Measurements from ENCODE around the gene MAST4.

The MAST4 gene

GRCh38 chr5:66697796-66698564 lies 101.8 kb downstream of the MAST4 start:
- no peak for DNase-seq (ENCODE audit: low spot score)

- DNase-seq (ENCODE audit: low spot score), result no peak
Measured at GRCh38 chr5:66701244-66701643, 105.1 kb downstream of the MAST4 start.

GRCh38 chr5:66702426-66702825 lies 106.2 kb downstream of the MAST4 start:
- DNase-seq (ENCODE audit: low spot score), result no peak

GRCh38 chr5:66704790-66705425 lies 108.7 kb downstream of the MAST4 start:
- DNase-seq (ENCODE audit: low spot score), result no peak

GRCh38 chr5:66708368-66708767 lies 112.2 kb downstream of the MAST4 start:
- DNase-seq (ENCODE audit: low spot score), result no peak

- DNase-seq (ENCODE audit: low spot score), result no peak
Measured at GRCh38 chr5:66710557-66711088, 114.4 kb downstream of the MAST4 start.

- DNase-seq (ENCODE audit: low spot score), result no peak
Measured at GRCh38 chr5:66713998-66714397, 117.8 kb downstream of the MAST4 start.

- DNase-seq (ENCODE audit: low spot score), result no peak
Measured at GRCh38 chr5:66717455-66718373, 121.5 kb downstream of the MAST4 start.

- DNase-seq (ENCODE audit: low spot score), result no peak
Measured at GRCh38 chr5:66718374-66719002, 122.3 kb downstream of the MAST4 start.

GRCh38 chr5:66720780-66721179 lies 124.6 kb downstream of the MAST4 start:
- no peak for DNase-seq (ENCODE audit: low spot score)

- no peak for DNase-seq (ENCODE audit: low spot score)
Measured at GRCh38 chr5:66722686-66723085, 126.5 kb downstream of the MAST4 start.

GRCh38 chr5:66724349-66725139 lies 128.4 kb downstream of the MAST4 start:
- DNase-seq (ENCODE audit: low spot score), result no peak

- DNase-seq (ENCODE audit: low spot score), result no peak
Measured at GRCh38 chr5:66727630-66728029, 131.4 kb downstream of the MAST4 start.

GRCh38 chr5:66728049-66728448 lies 131.9 kb downstream of the MAST4 start:
- no peak for DNase-seq (ENCODE audit: low spot score)

GRCh38 chr5:66737096-66737495 lies 140.9 kb downstream of the MAST4 start:
- DNase-seq (ENCODE audit: low spot score), result no peak

- DNase-seq (ENCODE audit: low spot score), result no peak
Measured at GRCh38 chr5:66738136-66738535, 141.9 kb downstream of the MAST4 start.

GRCh38 chr5:66739021-66739420 lies 142.8 kb downstream of the MAST4 start:
- no peak for DNase-seq (ENCODE audit: low spot score)

GRCh38 chr5:66739951-66740350 lies 143.8 kb downstream of the MAST4 start:
- no peak for DNase-seq (ENCODE audit: low spot score)

GRCh38 chr5:66741394-66741793 lies 145.2 kb downstream of the MAST4 start:
- no peak for DNase-seq (ENCODE audit: low spot score)

- peak; percentile 29 for DNase-seq (ENCODE audit: low spot score)
Measured at GRCh38 chr5:66742083-66742895, 146.1 kb downstream of the MAST4 start.

All from AG20443 (cell line).